Activated CD8-positive, alpha-beta memory T cell treated with anti-CD3 and anti-CD28 coated beads for 48 hours (primary cell): Measurements from ENCODE around the gene CRLF1.

Experiments used
- DNase-seq, 3 experiments: peaks; one replicate each; pipeline ENCODE4 v3.0.0-alpha.2; 2020; ENCODE audit warnings: low read depth in 2 of 3, low spot score in 2 of 3

CRLF1 gene

GRCh38 chr19:18558604-18559003 is 48.0 kb downstream of the CRLF1 start:
- no peak for DNase-seq

- DNase-seq, result no peak
Measured at GRCh38 chr19:18558202-18558555, 48.4 kb downstream of the CRLF1 start.

- peak; percentile 90 to 96 (median 92) for DNase-seq
Measured at GRCh38 chr19:18557411-18558201, 49.0 kb downstream of the CRLF1 start, which contains the start of gene KXD1. Gene KXD1, plus strand, starts transcription at chr19:18557870. Its CDS starts 4,187 bp downstream, at chr19:18562057.

GRCh38 chr19:18551631-18552030 is 55.0 kb downstream of the CRLF1 start:
- DNase-seq, result no peak

- peak; percentile 27 to 57 (median 28) for DNase-seq
Measured at GRCh38 chr19:18543814-18544475, 62.7 kb downstream of the CRLF1 start.
